B cell (primary cell): ENCODE measurements around the gene NOL4L.

Experiments
- EZH2 ChIP-seq: IDR thresholded peaks from 2 replicates; pipeline ENCODE4 v1.6.1; 2012; ENCODE audit warnings: borderline replicate concordance, low read depth, mild to moderate bottlenecking, moderate library complexity, low read length; ENCODE audit not compliant: insufficient read depth, poor library complexity, severe bottlenecking
- TF ChIP-seq, protein P1 (sequence below): fragments of 200-600 bp; IDR thresholded peaks from one replicate; pipeline ENCODE4 v1.8.0; 2022; ENCODE audit warnings: antibody characterized with exemption, mild to moderate bottlenecking

- no peak for TF ChIP-seq EZH2
- TF ChIP-seq, protein P1, sequence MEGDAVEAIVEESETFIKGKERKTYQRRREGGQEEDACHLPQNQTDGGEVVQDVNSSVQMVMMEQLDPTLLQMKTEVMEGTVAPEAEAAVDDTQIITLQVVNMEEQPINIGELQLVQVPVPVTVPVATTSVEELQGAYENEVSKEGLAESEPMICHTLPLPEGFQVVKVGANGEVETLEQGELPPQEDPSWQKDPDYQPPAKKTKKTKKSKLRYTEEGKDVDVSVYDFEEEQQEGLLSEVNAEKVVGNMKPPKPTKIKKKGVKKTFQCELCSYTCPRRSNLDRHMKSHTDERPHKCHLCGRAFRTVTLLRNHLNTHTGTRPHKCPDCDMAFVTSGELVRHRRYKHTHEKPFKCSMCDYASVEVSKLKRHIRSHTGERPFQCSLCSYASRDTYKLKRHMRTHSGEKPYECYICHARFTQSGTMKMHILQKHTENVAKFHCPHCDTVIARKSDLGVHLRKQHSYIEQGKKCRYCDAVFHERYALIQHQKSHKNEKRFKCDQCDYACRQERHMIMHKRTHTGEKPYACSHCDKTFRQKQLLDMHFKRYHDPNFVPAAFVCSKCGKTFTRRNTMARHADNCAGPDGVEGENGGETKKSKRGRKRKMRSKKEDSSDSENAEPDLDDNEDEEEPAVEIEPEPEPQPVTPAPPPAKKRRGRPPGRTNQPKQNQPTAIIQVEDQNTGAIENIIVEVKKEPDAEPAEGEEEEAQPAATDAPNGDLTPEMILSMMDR, result no peak
These were observed 36.9 kb upstream of the NOL4L start for GRCh38 chr20:32621891-32622584.
